GM12878 (cell line): ENCODE results near the gene TASOR2.

Experiments
- CTCF ChIP-seq, 3 experiments: IDR thresholded peaks in 2 of 3; conservative IDR thresholded peaks in 1 of 3; 2 replicates each; pipeline ENCODE4 v1.5.1; 2011; ENCODE audit warnings: low read depth in 3 of 3, low read length in 3 of 3, mild to moderate bottlenecking in 3 of 3, control low read depth in 2 of 3, moderate library complexity in 2 of 3, inconsistent platforms in 1 of 3, mixed read lengths in 1 of 3; ENCODE audit not compliant: control insufficient read depth in 2 of 3, insufficient read depth in 1 of 3; ENCODE audit errors: extremely low read depth in 1 of 3
- HDGF ChIP-seq: fragments of 450-650 bp; IDR thresholded peaks from 2 replicates; pipeline ENCODE4 v1.6.1; 2016; ENCODE audit warnings: antibody characterized with exemption
- LARP7 ChIP-seq: fragments of 450-650 bp; IDR thresholded peaks from 2 replicates; pipeline ENCODE4 v1.6.1; 2017; ENCODE audit warnings: mild to moderate bottlenecking
- MEF2A ChIP-seq: IDR thresholded peaks from 2 replicates; pipeline ENCODE4 v1.6.1; 2011; ENCODE audit warnings: low read depth, mild to moderate bottlenecking, low read length, moderate library complexity; ENCODE audit not compliant: insufficient read depth
- NR2C2 ChIP-seq: IDR thresholded peaks from 2 replicates; pipeline ENCODE4 v1.6.1; 2011; ENCODE audit warnings: borderline replicate concordance, low read depth; ENCODE audit not compliant: control insufficient read depth, insufficient read length
- NR2F1 ChIP-seq: fragments of 450-650 bp; conservative IDR thresholded peaks from 2 replicates; pipeline ENCODE4 v1.6.1; 2017; ENCODE audit warnings: mild to moderate bottlenecking
- NRF1 ChIP-seq: conservative IDR thresholded peaks from 2 replicates; pipeline ENCODE4 v1.6.1; 2011; ENCODE audit warnings: mild to moderate bottlenecking, low read depth, low read length, improper control_type of control experiment
- POLR2AphosphoS2 ChIP-seq: IDR thresholded peaks from 2 replicates; pipeline ENCODE4 v1.6.1; 2011; ENCODE audit warnings: low read depth, mild to moderate bottlenecking, low read length, improper control_type of control experiment, moderate library complexity
- RAD21 ChIP-seq: IDR thresholded peaks from 2 replicates; pipeline ENCODE4 v1.6.1; 2011; ENCODE audit warnings: mild to moderate bottlenecking, low read depth, low read length, moderate library complexity; ENCODE audit not compliant: insufficient read depth
- RAD51 ChIP-seq: fragments of 450-650 bp; IDR thresholded peaks from 2 replicates; pipeline ENCODE4 v1.6.1; 2016; ENCODE audit warnings: moderate library complexity, mild to moderate bottlenecking, inconsistent platforms
- REST ChIP-seq: IDR thresholded peaks from 2 replicates; pipeline ENCODE4 v1.6.1; 2012; ENCODE audit warnings: mild to moderate bottlenecking, low read depth, low read length
- SIN3A ChIP-seq: IDR thresholded peaks from 2 replicates; pipeline ENCODE4 v1.6.1; 2012; ENCODE audit warnings: low read depth, low read length, improper control_type of control experiment
- YY1 ChIP-seq: IDR thresholded peaks from 2 replicates; pipeline ENCODE4 v1.6.1; 2011; ENCODE audit warnings: low read depth, mild to moderate bottlenecking, low read length

- TF ChIP-seq RAD51 (no peak), LARP7 (no peak), NR2F1 (no peak), MEF2A (no peak), HDGF (no peak), NRF1 (no peak), CTCF (IDR thresholded peaks at IDR 0.05 in 2 of 3, conservative IDR thresholded peaks at IDR 0.05 in 1 of 3; ENCODE audit: control insufficient read depth in 2 of 3, extremely low read depth in 1 of 3, insufficient read depth in 1 of 3, low read depth in 3 of 3, low read length in 3 of 3) (no peak), REST (no peak), YY1 (no peak), SIN3A (no peak), NR2C2 (no peak), POLR2AphosphoS2 (no peak), RAD21 (no peak)
These were observed 33.3 kb upstream of the TASOR2 start for GRCh38 chr10:5651388-5651764.
